Measurements from ENCODE around the gene FCGR3A. TPM values are rescaled to one million over a fixed set of nuclear protein-coding genes. Genes with fewer than 3 reads are reported as not detected.
"Not testable (repeated sequence)": the region's sequence is repeated elsewhere in the genome, so short reads cannot be mapped to it uniquely, and the experiment has no call there.

The FCGR3A gene
- total RNA-seq, 1 experiment from 2014 or later, result not detected

- DNase-seq; H3K4me3 ChIP-seq; H3K9me3 ChIP-seq (replicated peaks): not testable (repeated sequence)
Observed at GRCh38 chr1:161566602-161566960, 17.0 kb upstream of the FCGR3A start.

GRCh38 chr1:161563522-161563921, 13.9 kb upstream of the FCGR3A start:
- H3K9me3 ChIP-seq (replicated peaks); DNase-seq; H3K4me1 ChIP-seq; H3K36me3 ChIP-seq; H3K4me3 ChIP-seq; H3K27me3 ChIP-seq; H3K27ac ChIP-seq: not testable (repeated sequence)

More at GRCh38 chr1:161566602-161566960, 17.0 kb upstream of the FCGR3A start:
- not testable (repeated sequence) for H3K36me3 ChIP-seq, H3K27ac ChIP-seq, H3K27me3 ChIP-seq, H3K4me1 ChIP-seq

- not testable (repeated sequence) for DNase-seq; H3K36me3 ChIP-seq; H3K4me1 ChIP-seq; H3K27me3 ChIP-seq; H3K27ac ChIP-seq; H3K9me3 ChIP-seq (replicated peaks); H3K4me3 ChIP-seq
Observed at GRCh38 chr1:161562441-161562840, 12.8 kb upstream of the FCGR3A start.

- H3K27me3 ChIP-seq; H3K4me3 ChIP-seq; H3K4me1 ChIP-seq; H3K9me3 ChIP-seq (replicated peaks); H3K36me3 ChIP-seq; H3K27ac ChIP-seq: not testable (repeated sequence)
- DNase-seq, result peak in 1 of 2 experiments; percentile 26
Observed at GRCh38 chr1:161560960-161561715, 11.5 kb upstream of the FCGR3A start.

- not testable (repeated sequence) for DNase-seq; H3K36me3 ChIP-seq; H3K4me1 ChIP-seq; H3K9me3 ChIP-seq (replicated peaks); H3K27me3 ChIP-seq; H3K27ac ChIP-seq; H3K4me3 ChIP-seq
Observed at GRCh38 chr1:161557506-161558450, 8.2 kb upstream of the FCGR3A start.

GRCh38 chr1:161556990-161557389, 7.4 kb upstream of the FCGR3A start:
- H3K4me1 ChIP-seq; H3K4me3 ChIP-seq; H3K9me3 ChIP-seq (replicated peaks); DNase-seq; H3K27ac ChIP-seq; H3K36me3 ChIP-seq; H3K27me3 ChIP-seq: not testable (repeated sequence)

GRCh38 chr1:161556143-161556542, 6.5 kb upstream of the FCGR3A start:
- H3K36me3 ChIP-seq; H3K27me3 ChIP-seq; H3K4me1 ChIP-seq; DNase-seq; H3K4me3 ChIP-seq; H3K9me3 ChIP-seq (replicated peaks); H3K27ac ChIP-seq: not testable (repeated sequence)

- DNase-seq; H3K27me3 ChIP-seq; H3K9me3 ChIP-seq (replicated peaks); H3K4me3 ChIP-seq; H3K4me1 ChIP-seq; H3K27ac ChIP-seq; H3K36me3 ChIP-seq: not testable (repeated sequence)
Observed at GRCh38 chr1:161554815-161555417, 5.3 kb upstream of the FCGR3A start.

GRCh38 chr1:161554340-161554739, 4.7 kb upstream of the FCGR3A start:
- DNase-seq; H3K27ac ChIP-seq; H3K36me3 ChIP-seq; H3K9me3 ChIP-seq (replicated peaks); H3K4me3 ChIP-seq; H3K4me1 ChIP-seq; H3K27me3 ChIP-seq: not testable (repeated sequence)

GRCh38 chr1:161553631-161554030, 4.0 kb upstream of the FCGR3A start:
- not testable (repeated sequence) for H3K9me3 ChIP-seq (replicated peaks); H3K4me3 ChIP-seq; H3K4me1 ChIP-seq; H3K36me3 ChIP-seq; H3K27ac ChIP-seq; H3K27me3 ChIP-seq; DNase-seq

GRCh38 chr1:161550942-161551341, 1.3 kb upstream of the FCGR3A start:
- H3K27me3 ChIP-seq; H3K4me1 ChIP-seq; H3K9me3 ChIP-seq (replicated peaks); DNase-seq; H3K27ac ChIP-seq; H3K4me3 ChIP-seq; H3K36me3 ChIP-seq: not testable (repeated sequence)

- H3K27ac ChIP-seq; H3K4me1 ChIP-seq; H3K9me3 ChIP-seq (replicated peaks); H3K27me3 ChIP-seq; H3K36me3 ChIP-seq; H3K4me3 ChIP-seq; DNase-seq: not testable (repeated sequence)
Observed at GRCh38 chr1:161548749-161549406, 740 bp downstream of the FCGR3A start.

GRCh38 chr1:161547995-161548741, 1.4 kb downstream of the FCGR3A start:
- H3K9me3 ChIP-seq (replicated peaks); H3K36me3 ChIP-seq; DNase-seq; H3K4me1 ChIP-seq; H3K27ac ChIP-seq; H3K27me3 ChIP-seq; H3K4me3 ChIP-seq: not testable (repeated sequence)

GRCh38 chr1:161545005-161545731, 4.5 kb downstream of the FCGR3A start:
- H3K27ac ChIP-seq; H3K36me3 ChIP-seq; DNase-seq; H3K27me3 ChIP-seq; H3K9me3 ChIP-seq (replicated peaks); H3K4me1 ChIP-seq; H3K4me3 ChIP-seq: not testable (repeated sequence)
